CD4-positive, alpha-beta T cell (primary cell): Measurements from ENCODE around the gene FOXJ3. TPM values are rescaled to one million over a fixed set of nuclear protein-coding genes. Genes with fewer than 3 reads are reported as not detected.

Experiments used
- ATAC-seq: fragments of 200-7000 bp; cut with Tn5 transposase; one replicate; pipeline ENCODE4 v1.10.0; 2022; ENCODE audit warnings: mild to moderate bottlenecking; ENCODE audit not compliant: poor library complexity
- CTCF ChIA-PET: fragments of 350-600 bp; sonication (Branson Sonifier 250); formaldehyde crosslinking; loops from one replicate; lab custom pipeline; 2021; ENCODE audit warnings: antibody characterized with exemption, inconsistent platforms; lab: Charles Lee
- POLR2A ChIA-PET: fragments of 350-600 bp; sonication (Branson Sonifier 250); formaldehyde crosslinking; loops from one replicate; lab custom pipeline; 2021; ENCODE audit warnings: antibody characterized with exemption, inconsistent platforms; lab: Charles Lee
- DNase-seq, 14 experiments: peaks; one replicate each; pipeline ENCODE4 v3.0.0-alpha.2; 2013 to 2020; ENCODE audit warnings: mixed read lengths in 2 of 14
- H3K27ac ChIP-seq, 2 donors: one replicate each; pipeline versions ENCODE4 v1.5.1 to v1.7.0; 2013; ENCODE audit warnings: low read length in 2 of 2, low read depth in 1 of 2, mild to moderate bottlenecking in 1 of 2
- H3K27me3 ChIP-seq, 2 experiments: 1 replicate in 1 of 2; 2 replicates in 1 of 2; pipeline versions ENCODE4 v1.6.1 to v1.7.0; 2013; ENCODE audit warnings: low read length in 2 of 2, control low read depth in 1 of 2, mild to moderate bottlenecking in 1 of 2, moderate library complexity in 1 of 2; ENCODE audit not compliant: insufficient read depth in 2 of 2, control insufficient read depth in 1 of 2
- H3K36me3 ChIP-seq: one replicate; pipeline ENCODE4 v1.6.1; 2013; ENCODE audit warnings: low read length, control low read depth; ENCODE audit not compliant: insufficient read depth
- H3K4me1 ChIP-seq: one replicate; pipeline ENCODE4 v1.6.1; 2013; ENCODE audit warnings: low read length, control low read depth; ENCODE audit not compliant: insufficient read depth
- H3K4me3 ChIP-seq: one replicate; pipeline ENCODE4 v1.5.1; 2013; ENCODE audit warnings: mild to moderate bottlenecking, low read length, moderate library complexity
- H3K9me3 ChIP-seq, 2 experiments: 1 replicate in 1 of 2; 2 replicates in 1 of 2; pipeline versions ENCODE4 v1.6.1 to v1.7.0; 2013; ENCODE audit warnings: low read length in 2 of 2, mild to moderate bottlenecking in 2 of 2, control low read depth in 1 of 2, moderate library complexity in 1 of 2; ENCODE audit not compliant: control insufficient read depth in 1 of 2, insufficient read depth in 1 of 2
- H3K27ac Mint-ChIP-seq: one replicate; pipeline ENCODE4 v1.8.0; 2020; ENCODE audit warnings: mixed read lengths
- H3K27me3 Mint-ChIP-seq: one replicate; pipeline ENCODE4 v1.8.0; 2021; ENCODE audit warnings: mixed read lengths
- H3K36me3 Mint-ChIP-seq: one replicate; pipeline ENCODE4 v1.8.0; 2021; ENCODE audit warnings: low read depth, mixed read lengths
- H3K4me1 Mint-ChIP-seq: one replicate; pipeline ENCODE4 v1.8.0; 2021; ENCODE audit warnings: low read depth, mixed read lengths
- H3K4me3 Mint-ChIP-seq: one replicate; pipeline ENCODE4 v1.8.0; 2020; ENCODE audit warnings: mild to moderate bottlenecking, mixed read lengths
- H3K9me3 Mint-ChIP-seq: one replicate; pipeline ENCODE4 v1.8.0; 2020; ENCODE audit warnings: mixed read lengths
- CTCF ChIP-seq: fragments of 200-600 bp; IDR thresholded peaks from one replicate; pipeline ENCODE4 v1.8.0; 2022; ENCODE audit warnings: antibody characterized with exemption, mild to moderate bottlenecking
- intact Hi-C, 2 experiments: fragments of 100-400 bp; cut with DNase I in 1 of 2; cut with micrococcal nuclease in 1 of 2; formaldehyde crosslinking; loops; one replicate each; pipeline versions ENCODE4 v1.15.1 to v1.9.0; 2023 to 2025; cut with DNase I, micrococcal nuclease
- total RNA-seq, 174 experiments: library from RNA in 2 of 174; stranded (reverse) in 2 of 174; gene quantifications; one replicate each; pipeline ENCODE4 v1.2.3 and lab custom pipeline; 2021 to 2026

The FOXJ3 gene
- total RNA-seq, 2 experiments from 2014 or later, result 73.1 to 74.9 TPM

- H3K27me3 ChIP-seq, result peaks cover 3% of the 10 kb centered on the region in 2 experiments
- no peak within 1 kb of the TSS for H3K4me3 ChIP-seq
- H3K4me1 ChIP-seq, result peaks cover 3% of the 10 kb centered on the region
- intact Hi-C loops, result no loop called here
- DNase-seq (no peak), ATAC-seq (no peak)
- ChIA-PET CTCF (no interaction called here), POLR2A (no interaction called here)
- Mint-ChIP-seq H3K4me1 (peaks cover 6% of the 10 kb centered on the region), H3K9me3 (no peaks in the 10 kb centered on the region), H3K27me3 (no peaks in the 10 kb centered on the region), H3K36me3 (no peaks in the 10 kb centered on the region), H3K27ac (no peak within 1 kb of the TSS), H3K4me3 (no peak within 1 kb of the TSS)
- no peak for TF ChIP-seq CTCF
- no peaks in the 10 kb centered on the region for H3K36me3 ChIP-seq
- no peak within 1 kb of the TSS for H3K27ac ChIP-seq
- no peaks in the 10 kb centered on the region for H3K9me3 ChIP-seq
These were observed 182.0 kb downstream of the FOXJ3 start, which contains the start of gene GUCA2B for GRCh38 chr1:42152907-42153600. GUCA2B (plus strand) TSS chr1:42153410; CDS start chr1:42153451, 41 bp downstream.

- peaks cover under 1% of the 10 kb centered on the region for H3K4me1 ChIP-seq
- DNase-seq, result no peak
- H3K4me3 ChIP-seq, result no peak overlapping the region
- Mint-ChIP-seq H3K9me3 (no peaks in the 10 kb centered on the region), H3K27ac (no peak overlapping the region), H3K27me3 (no peaks in the 10 kb centered on the region), H3K4me3 (no peak overlapping the region), H3K4me1 (no peaks in the 10 kb centered on the region), H3K36me3 (no peaks in the 10 kb centered on the region)
- ChIA-PET CTCF (interaction anchor here (1.3 kb wide), 1 partner anchor 21 kb away, joined by 5 read pairs; no protein-coding TSS in a partner anchor), POLR2A (no interaction called here)
- H3K27ac ChIP-seq, result no peak overlapping the region
- no peak for TF ChIP-seq CTCF
- intact Hi-C loops, result no loop called here
- no peaks in the 10 kb centered on the region for H3K9me3 ChIP-seq
- H3K36me3 ChIP-seq, result no peaks in the 10 kb centered on the region
- peaks cover 3% of the 10 kb centered on the region in 2 experiments for H3K27me3 ChIP-seq
- no peak for ATAC-seq
These were observed 182.9 kb downstream of the FOXJ3 start for GRCh38 chr1:42152119-42152518.

GRCh38 chr1:42150651-42151050, 184.4 kb downstream of the FOXJ3 start:
- Mint-ChIP-seq H3K27me3 (no peaks in the 10 kb centered on the region), H3K4me3 (no peak overlapping the region), H3K9me3 (no peaks in the 10 kb centered on the region), H3K36me3 (no peaks in the 10 kb centered on the region), H3K4me1 (no peaks in the 10 kb centered on the region), H3K27ac (no peak overlapping the region)
- CTCF ChIA-PET, result no interaction called here
- ATAC-seq (no peak), DNase-seq (no peak)
- Histone ChIP-seq H3K36me3 (no peaks in the 10 kb centered on the region), H3K9me3 (no peaks in the 10 kb centered on the region), H3K27me3 (peaks cover 11% of the 10 kb centered on the region in 2 experiments), H3K4me1 (peaks cover 7% of the 10 kb centered on the region), H3K4me3 (no peak overlapping the region), H3K27ac (no peak overlapping the region)
- TF ChIP-seq CTCF, result no peak
- POLR2A ChIA-PET, result no interaction called here
- intact Hi-C loops, result no loop called here
